Suprapubic skin (tissue), 3 donors: ENCODE results near the gene HOXB3.

ENCODE experiments used
- CTCF ChIP-seq, 2 donors: fragments of 200-600 bp in 1 of 2; fragments of 450-650 bp in 1 of 2; sonication (generic) in 1 of 2; IDR thresholded peaks; one replicate each; pipeline ENCODE4 v1.5.1; 2016 to 2019; ENCODE audit warnings: antibody characterized with exemption in 2 of 2, mild to moderate bottlenecking in 1 of 2, moderate library complexity in 1 of 2
- POLR2A ChIP-seq, 2 donors: fragments of 450-650 bp; IDR thresholded peaks; one replicate each; pipeline ENCODE4 v1.6.1; 2017; ENCODE audit warnings: antibody characterized with exemption in 2 of 2, mild to moderate bottlenecking in 2 of 2, moderate library complexity in 2 of 2

GRCh38 chr17:48630009-48630924 is 40.2 kb upstream of the HOXB3 start:
- TF ChIP-seq CTCF (IDR thresholded peaks at IDR 0.05) (no peak), POLR2A (IDR thresholded peaks at IDR 0.05) (no peak)
